Glomerular endothelial cell (primary cell): ENCODE measurements around the gene AMH. TPM values are rescaled to one million over a fixed set of nuclear protein-coding genes. Genes with fewer than 3 reads are reported as not detected.
"Not testable (repeated sequence)": the region's sequence is repeated elsewhere in the genome, so short reads cannot be mapped to it uniquely, and the experiment has no call there.

ENCODE experiments used
- DNase-seq: peaks from one replicate; pipeline ENCODE4 v3.0.0-alpha.2; 2011; ENCODE audit warnings: low read depth, low spot score; ENCODE audit errors: extremely low read depth
- total RNA-seq: library from RNA; depleted of rRNA; stranded (reverse); fragments of >200 nt; gene quantifications from 2 replicates; pipeline ENCODE4 v1.2.3, GENCODE V29; 2015

Gene AMH
- total RNA-seq = 1.4 and 2.1 TPM in 2 replicates

GRCh38 chr19:2249010-2249866 lies at the start of gene AMH:
AMH (plus strand) TSS chr19:2249323; CDS start chr19:2249333, 10 bp downstream.
- no peak for DNase-seq

GRCh38 chr19:2199861-2200623 lies 49.1 kb upstream of the AMH start:
- DNase-seq = no peak

- DNase-seq = not testable (repeated sequence)
Observed at GRCh38 chr19:2200624-2201294, 48.4 kb upstream of the AMH start.

GRCh38 chr19:2201473-2202148 lies 47.5 kb upstream of the AMH start:
- no peak for DNase-seq

GRCh38 chr19:2202366-2202765 lies 46.8 kb upstream of the AMH start:
- DNase-seq = no peak

- no peak for DNase-seq
Observed at GRCh38 chr19:2207008-2207407, 42.1 kb upstream of the AMH start.

- DNase-seq = no peak
Observed at GRCh38 chr19:2207991-2208860, 40.9 kb upstream of the AMH start.

- DNase-seq = no peak
Observed at GRCh38 chr19:2208975-2209374, 40.1 kb upstream of the AMH start.

- DNase-seq = no peak
Observed at GRCh38 chr19:2209408-2209807, 39.7 kb upstream of the AMH start.

GRCh38 chr19:2210206-2210605 lies 38.9 kb upstream of the AMH start:
- DNase-seq = no peak

GRCh38 chr19:2210987-2211740 lies 38.0 kb upstream of the AMH start:
- no peak for DNase-seq

GRCh38 chr19:2212861-2213711 lies 36.0 kb upstream of the AMH start:
- no peak for DNase-seq

GRCh38 chr19:2213799-2214198 lies 35.3 kb upstream of the AMH start:
- no peak for DNase-seq

GRCh38 chr19:2214251-2214650 lies 34.9 kb upstream of the AMH start:
- DNase-seq = no peak

GRCh38 chr19:2215281-2215751 lies 33.8 kb upstream of the AMH start:
- no peak for DNase-seq

GRCh38 chr19:2216361-2217225 lies 32.5 kb upstream of the AMH start:
- DNase-seq = no peak

GRCh38 chr19:2217591-2217990 lies 31.5 kb upstream of the AMH start:
- DNase-seq = no peak
